NCI-H345 treated with DMSO at 0.1 percent for 48 hours (cell line): ENCODE measurements around the gene EMX1.
A peak's percentile ranks its signal among the peaks of the same experiment; 100 is the strongest.
"Not testable (repeated sequence)": the region's sequence is repeated elsewhere in the genome, so short reads cannot be mapped to it uniquely, and the experiment has no call there.

Experiments
- DNase-seq: peaks from one replicate; lab custom pipeline; 2025; ENCODE audit not compliant: unreplicated experiment; lab: John Stamatoyannopoulos, UW

Gene EMX1

DNA sequence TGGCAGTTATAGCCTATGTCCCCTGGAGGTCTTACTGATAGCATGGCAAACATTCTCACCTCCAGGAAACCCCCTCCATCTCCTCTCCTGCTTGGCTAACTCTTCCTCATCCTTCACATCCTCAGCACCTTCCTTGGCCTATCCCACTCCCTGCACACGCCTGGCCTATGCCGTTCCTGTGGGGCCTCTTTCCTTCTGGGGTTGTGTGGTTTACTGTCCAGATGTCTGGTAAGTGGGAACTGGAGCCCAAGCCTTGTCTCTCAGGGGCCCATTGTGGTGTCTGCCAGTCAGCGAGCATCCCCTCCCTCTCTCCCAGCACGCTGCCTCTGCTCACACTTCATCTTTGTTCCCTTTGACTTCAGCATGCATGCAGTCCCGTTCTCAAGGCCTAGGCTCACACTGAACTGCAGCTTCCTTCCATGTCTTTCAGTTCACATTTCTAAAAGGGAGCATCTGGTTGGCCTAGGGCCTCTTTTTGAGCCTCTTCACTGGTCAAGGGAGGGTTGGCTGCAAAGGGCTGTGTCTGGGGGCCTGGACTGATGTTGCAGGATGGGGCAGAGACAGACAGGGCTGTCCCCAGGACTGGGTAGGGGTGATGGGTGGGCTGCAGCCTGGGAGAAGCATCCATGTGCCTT, 17.0 kb upstream of the EMX1 start:
- DNase-seq, result no peak

DNA sequence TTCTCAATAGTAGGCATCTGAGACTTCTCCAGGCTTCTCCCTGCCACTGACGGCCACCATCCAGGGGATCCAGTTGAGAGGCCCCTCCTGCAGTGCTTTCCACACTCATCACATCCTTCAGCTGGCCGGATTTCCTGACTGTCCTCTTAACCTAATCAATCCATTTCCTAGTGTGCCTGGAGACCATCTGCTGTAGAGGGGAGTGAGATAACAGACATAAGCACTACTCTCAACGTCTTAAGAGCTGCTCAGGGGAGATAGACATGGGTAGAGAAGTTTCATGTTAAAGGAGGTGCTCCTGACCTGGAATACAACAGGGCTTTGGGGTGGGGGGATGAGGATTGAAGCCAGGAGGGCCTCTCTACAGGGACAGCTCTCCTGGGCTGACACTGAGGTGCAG, 15.9 kb upstream of the EMX1 start:
- DNase-seq, result no peak

DNA sequence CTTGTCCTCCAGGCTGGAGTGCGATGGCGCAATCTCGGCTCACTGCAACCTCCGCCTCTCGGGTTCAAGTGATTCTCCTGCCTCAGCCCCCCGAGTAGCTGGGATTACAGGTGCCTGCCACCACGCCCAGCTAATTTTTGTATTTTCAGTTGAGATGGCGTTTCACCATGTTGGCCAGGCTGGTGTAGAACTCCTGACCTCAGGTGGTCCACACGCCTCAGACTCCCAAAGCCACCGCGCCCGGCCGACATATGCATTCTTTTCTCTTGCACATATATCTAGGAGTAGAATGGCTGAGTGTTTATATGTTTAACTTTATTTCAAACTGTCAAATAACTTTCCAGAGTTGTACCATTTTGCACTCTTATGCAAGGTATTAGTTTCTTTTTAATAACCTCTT, 9.9 kb upstream of the EMX1 start:
- not testable (repeated sequence) for DNase-seq

DNA sequence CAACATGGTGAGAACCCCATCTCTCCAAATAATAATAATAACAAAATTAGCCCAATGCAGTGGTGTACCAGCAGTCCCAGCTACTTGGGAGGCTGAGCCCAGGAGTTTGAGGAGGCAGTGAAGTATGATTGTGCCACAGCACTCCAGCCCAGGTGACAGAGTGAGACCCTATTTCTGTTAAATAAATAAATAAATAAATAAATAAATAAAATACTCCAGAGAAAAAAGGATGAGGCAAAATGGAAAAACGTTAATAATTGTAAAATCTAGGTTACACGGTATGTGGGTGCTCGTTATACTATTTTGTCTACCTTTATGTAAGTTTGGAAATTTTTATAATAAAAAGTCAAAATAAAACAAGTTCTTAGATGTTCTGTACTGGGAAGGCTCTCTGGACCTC, 8.6 kb upstream of the EMX1 start:
- DNase-seq, result no peak

DNA sequence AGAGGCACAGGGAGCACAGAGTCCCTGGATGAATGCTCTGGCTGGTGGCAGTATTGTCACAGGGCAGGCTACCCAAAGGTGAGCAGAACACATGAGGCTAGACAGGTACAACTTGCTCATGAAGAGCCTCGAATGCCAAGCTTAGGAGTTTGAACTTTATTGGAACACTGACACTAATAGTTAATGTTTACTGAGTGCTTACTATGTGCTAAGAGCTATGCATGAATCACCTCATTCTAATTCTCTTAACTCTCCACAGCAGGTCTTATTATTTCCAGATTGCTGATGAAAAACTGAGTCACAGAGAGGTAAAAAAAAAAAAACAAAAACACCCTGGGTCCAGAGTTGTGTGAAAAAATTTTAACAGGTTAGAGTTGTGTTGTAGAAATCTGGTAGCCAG, 6.1 kb upstream of the EMX1 start:
- DNase-seq, result no peak

DNA sequence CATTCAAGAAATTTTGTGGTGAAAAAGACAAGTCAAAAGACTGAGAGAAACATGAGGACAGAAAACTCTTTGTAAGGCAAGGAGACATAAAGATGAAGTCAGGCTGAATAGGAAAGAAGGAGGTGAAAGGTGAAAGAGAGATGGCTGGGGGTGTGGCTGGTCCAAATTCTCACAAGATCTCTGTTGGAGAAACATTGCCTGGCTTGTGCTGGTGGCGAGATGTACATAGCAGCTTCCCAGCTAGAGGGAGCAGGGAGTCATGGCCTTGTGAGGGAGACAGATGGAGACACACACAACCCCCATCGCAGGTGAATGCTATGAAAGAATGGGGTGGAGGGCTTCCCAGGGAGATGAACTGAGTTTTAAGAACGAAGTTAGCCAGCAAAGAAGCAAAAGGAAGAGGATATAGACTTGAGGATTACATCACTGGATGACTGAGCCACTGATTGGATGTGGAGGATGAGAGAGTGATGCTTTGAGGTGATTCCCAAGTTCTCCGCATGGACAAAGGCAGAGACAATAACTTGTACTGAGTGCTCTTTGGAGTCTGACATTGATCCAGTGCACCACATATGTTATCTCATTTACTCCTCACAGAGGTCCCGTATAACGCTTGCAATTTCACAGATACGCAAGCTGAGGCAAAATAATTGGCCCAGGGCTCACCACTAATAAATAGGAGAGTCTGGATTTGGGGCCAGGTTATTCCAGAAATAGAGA, 3.7 kb upstream of the EMX1 start:
- DNase-seq, result no peak

DNA sequence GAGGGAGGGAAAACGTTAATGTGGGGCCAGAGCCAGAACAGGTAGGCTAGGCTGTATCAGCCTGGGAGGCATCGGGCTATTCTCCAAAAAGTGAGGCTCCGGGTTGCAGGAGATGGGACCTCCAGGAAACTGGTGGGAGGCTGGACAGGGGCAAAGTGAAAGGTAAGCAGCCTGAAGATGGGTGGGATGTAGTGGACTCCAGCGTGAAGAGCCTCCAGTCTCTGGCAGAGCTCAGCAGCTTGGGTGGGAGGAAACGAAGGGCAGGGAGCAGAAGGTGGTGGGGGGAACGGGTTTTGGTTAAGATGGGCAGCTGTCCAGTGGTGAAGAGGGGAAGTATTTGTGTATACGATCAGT, 3.1 kb upstream of the EMX1 start:
- no peak for DNase-seq

DNA sequence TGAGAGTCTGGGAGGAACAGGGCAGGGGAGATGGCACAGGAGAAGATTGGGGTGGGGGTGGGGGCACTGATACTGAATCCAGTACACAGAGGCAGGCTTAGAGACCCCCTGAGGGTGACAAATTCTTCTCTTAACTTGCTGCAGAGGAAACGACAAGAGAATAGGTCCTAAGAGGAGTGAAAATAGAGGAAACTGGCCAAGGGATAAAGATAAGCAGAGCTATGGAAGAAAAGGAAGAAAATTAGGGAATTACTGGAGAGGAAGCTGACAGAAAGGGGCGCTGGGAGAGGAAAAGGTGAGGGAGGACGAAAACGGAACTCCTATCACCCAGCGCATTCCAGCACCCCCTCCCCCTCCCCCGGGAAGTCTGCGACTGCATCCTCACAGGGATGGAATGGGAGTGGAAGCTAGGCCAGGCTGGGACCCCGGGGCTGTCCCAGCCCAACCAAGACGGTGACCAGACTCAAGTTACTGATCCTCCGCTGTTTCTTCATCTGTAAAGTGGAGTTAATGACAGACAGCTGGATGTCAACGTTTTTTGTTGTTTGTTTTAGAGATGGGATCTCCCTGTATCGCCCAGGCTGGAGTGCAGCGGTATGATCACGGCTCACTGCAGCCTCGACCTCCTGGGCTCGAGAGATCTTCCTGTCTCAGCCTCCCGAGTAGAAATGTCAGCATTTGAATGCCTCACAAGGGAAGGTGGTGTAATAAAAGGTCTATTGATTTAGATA, 2.6 kb upstream of the EMX1 start:
- DNase-seq, result no peak

DNA sequence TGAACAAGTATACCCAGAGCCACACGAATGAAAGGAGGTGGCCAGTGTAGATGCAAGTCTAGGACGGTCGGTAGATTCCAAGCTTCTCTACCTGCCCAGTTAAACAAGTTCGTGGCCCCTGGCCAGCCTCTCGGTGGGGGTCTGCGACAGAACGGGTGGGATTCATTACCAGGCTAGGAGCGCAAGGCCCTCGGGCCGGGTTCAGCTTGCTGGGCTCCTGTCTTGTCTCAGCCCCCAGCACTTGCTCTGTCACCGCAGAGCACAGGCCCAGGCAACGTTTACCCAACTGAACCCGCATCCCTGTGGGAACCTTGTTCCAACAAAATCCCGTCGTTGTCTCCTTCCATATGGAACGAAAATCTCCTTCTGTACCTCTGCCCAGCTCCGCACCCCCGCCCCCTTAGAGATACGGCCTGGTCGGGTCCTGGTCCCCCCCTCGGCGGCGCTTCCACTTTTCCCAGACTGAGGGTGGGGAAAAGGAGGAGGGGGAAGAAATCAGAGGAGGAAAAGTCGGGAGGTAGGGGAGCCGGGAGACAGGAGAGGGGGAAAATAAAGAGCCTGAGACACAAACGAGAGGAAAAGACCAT, 1.9 kb upstream of the EMX1 start:
- DNase-seq, result no peak

DNA sequence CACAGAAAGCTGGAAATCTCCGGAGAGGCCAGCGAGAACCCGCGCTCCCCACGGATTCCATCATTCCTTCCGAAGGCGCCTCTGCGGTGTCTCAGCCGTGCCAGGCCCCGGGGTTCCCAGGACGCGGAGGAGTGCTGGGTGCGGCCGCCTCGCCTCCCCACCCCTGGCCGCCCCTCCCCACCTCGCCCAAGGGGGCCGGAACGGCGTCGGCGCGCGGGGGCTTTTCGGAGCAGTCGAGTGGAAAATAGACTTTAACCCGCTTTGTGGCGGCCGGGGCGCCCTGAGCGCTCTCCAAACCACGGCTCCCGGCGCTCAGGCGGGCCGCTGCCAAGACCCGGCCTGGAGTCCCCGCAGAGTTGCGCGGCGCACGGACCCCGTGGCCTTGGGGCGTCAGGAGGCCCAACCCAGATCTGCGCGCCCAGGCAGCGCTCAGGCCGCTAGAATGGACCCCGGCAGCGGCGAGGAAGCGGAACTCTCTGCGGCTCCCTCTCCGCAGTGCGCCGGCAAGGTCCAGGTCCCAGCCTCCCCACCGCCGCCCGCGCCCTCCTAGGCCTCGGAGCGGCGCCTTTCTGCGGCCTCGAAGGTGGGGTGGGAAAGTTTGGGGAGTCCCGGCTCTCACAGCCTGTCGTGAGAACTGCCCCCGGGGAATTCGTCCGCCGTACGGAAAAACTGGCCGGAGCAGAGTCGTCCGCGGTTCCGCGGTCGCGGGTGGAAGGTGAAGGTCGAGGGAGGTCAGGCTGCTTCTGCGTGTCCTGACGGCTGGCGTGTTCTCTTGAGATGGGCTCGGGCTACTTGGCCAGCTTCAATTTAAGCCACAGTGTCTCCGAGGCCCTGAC, 1.2 kb upstream of the EMX1 start:
- peak; percentile 33 for DNase-seq

DNA sequence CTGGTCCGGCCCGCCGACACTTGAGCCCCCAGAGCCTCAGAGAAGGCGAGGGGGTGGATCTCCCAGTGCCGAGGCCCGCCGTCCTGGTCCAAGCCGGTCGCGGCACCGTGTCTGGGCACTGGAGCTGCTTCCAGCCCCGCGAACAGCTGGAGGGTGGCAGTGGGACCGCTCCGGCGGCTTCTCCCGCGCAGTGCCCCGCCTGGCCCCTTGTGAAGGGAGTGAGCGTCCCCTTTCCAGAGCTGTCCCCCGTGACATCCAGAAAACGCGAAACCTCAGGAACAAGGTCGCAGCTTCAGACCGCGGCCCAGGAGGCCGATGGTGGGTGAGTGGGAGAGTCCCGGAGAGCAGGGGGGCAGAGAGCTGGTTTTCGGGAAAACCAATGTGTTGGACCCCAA, 579 bp upstream of the EMX1 start:
- DNase-seq, result peak; percentile 38

DNA sequence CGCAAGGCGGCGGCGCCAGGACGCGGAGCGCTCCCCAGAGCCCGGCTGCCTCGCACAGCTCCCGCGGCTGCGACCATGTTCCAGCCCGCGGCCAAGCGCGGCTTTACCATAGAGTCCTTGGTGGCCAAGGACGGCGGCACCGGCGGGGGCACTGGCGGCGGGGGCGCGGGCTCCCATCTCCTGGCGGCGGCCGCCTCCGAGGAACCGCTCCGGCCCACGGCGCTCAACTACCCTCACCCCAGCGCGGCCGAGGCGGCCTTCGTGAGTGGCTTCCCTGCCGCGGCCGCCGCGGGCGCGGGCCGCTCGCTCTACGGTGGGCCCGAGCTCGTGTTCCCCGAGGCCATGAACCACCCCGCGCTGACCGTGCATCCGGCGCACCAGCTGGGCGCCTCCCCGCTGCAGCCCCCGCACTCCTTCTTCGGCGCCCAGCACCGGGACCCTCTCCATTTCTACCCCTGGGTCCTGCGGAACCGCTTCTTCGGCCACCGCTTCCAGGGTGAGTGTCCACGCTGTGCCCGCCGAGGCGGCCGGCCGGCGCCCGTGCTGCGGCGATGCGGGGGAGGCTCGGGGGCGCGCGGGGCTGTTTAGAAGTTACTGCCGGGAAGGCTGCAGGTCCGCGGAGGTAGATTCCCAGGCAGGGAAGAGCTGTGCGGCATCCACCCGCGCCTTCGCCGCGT, 696 bp downstream of the EMX1 start:
- no peak for DNase-seq

DNA sequence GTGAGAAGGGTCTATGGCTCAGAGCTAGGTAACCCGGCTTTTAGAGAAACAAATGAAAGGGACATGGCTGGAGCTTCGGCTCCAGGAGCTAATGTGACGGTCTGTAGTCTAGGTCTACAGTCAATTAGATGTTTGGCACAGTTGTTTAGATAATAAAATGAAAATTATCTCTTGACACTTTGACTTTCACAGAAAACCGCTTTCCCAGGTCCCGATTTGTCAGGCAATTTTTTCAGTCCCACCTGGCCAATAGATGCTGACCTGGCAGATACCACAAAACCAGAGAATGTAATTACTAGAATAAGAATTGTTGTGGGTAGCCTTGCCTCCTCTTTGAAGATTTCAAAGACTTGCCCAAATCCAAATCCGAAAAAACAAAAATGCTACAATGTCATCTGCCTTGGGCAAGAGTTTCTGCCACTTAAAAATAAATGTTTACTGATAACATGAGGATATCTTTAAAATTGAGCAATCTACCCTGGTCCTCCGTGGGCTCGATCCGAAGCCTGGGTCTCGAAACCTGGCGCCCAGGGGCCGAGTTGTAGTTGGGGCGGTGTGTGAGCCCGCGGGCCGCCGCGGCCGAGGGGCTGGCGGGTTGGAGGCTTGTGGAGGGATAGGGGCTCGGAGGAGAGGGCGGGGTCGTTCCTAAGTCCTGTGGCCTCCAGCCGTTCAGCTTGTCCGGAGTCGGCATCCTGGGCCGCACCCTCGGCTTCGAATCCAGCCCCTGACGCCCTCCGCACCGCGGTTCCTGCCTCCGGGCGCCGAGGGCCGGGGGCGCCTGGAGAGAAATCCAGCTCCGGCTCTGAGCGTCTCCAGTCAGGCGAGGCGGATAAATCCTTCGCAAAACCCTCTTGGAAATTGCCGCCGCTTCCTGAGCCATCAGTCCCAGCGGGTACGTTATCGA, 2.3 kb downstream of the EMX1 start:
- no peak for DNase-seq

DNA sequence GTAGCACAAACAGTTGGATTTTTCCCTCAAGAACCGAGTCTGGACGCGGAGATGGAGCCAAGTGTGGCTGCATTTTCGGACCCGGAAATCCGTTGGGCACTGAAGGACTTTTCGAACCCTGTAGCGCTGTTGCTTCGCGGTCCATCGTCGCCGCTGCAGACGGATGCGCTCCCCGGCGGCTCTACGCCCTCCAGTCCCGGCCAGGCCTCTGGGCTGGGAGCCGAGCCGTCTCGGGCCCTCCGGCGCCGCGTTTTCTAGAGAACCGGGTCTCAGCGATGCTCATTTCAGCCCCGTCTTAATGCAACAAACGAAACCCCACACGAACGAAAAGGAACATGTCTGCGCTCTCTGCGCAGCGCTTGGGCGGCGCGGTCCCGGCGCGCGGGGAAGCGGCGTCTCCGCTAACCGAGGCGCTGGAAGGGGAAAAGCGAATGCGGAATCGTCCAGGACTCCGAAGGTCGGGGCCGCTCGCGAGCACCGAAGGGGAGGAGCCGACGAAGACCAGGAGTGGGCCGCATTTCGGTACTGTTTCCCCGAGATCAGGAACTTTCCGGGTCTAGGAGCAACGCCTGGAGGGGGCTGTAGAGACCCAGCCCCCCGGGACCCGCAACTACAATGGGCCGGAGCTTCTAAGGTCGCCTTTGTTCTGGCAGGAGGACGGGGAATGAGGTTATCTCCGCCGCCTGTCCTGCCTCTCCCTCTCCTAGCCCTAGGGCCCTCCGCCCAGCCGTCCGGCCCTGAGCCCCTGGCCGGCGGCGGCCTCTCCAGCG, 3.2 kb downstream of the EMX1 start:
- DNase-seq, result no peak

DNA sequence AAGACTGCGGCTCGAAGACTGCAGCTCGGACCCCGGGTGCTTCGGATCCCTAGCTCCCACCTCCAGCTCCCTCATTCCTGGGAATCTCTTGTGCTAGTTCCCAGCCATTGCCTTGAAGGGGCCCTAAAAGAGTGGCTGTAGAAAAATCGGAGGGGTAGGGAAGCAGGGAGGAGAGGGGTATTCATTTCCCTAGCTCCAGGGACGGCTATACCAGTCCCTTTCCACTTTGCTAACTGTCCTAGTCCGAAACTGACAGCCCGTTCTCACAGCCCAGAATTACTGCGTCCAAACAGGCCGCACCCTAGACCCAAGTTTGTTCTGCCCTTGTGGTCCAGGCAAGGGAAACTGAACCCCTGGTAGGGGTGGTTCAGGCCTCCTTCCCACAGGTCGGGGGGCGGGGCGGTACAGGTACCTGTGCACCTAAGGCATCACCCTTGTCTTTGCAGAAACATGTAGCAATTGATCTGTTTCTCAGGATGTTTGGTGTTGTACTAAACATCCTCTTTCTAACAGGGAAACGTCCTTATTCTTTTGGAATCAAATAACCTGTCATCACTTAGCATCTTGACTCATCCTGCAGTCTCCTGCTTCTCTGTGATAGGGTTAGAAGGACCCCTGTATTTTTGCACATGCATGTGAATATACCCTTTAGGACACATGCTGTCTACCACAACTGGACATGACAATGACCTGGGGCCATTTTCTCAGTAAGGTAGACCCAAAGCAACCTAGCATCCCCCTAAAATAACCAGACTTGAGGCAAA, 4.0 kb downstream of the EMX1 start:
- DNase-seq, result no peak

DNA sequence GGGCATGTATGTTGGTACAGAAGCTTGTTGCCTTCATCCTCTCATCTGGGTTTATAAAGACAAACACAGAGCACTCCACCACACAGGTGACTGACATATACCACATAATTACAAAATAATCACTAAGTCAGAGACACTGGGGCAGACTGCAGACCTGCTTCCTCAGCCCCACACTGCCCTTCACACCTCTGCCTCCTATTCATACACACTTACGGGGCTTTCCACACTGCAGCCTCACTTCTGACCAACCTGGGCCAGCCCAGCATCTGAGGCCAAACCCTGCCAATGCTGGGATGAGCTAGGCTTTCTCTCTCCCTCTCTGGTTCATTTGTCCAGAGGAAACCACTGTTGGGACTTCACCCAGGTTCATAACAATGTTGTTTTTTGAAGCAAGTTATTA, 4.5 kb downstream of the EMX1 start:
- DNase-seq, result no peak

DNA sequence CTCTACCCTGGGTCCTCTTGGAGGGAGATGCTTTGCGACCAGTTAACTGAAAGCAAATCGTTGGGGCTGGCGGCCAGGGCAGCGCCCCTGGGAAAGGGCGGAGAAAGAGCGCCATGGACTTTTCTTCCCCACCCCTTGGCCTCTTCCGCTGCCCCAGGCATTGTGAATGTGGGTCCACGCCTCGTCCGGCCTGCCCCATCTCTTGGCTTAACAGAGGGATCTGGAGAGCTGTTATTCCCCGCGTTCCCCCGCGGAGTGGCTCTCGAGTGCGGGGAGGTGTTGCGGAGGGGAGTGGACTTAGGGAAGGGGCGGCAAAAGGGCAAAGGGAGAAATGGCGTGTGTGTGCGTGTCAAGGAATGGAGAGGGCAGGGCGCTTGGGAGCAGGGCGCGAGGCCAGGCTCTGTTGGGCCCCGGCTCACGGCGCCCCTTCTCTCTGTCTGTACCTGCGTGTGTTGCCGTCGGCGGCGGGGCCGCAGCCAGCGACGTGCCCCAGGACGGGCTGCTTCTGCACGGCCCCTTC, 6.6 kb downstream of the EMX1 start:
- no peak for DNase-seq
